Measurements from ENCODE around the gene CLCN4.

- TF ChIP-seq POLR2A (IDR thresholded peaks at IDR 0.05; ENCODE audit: low read length) = no peak
- TF ChIP-seq GATA1 (IDR thresholded peaks at IDR 0.05; ENCODE audit: low read depth, low read length) = no peak
These were observed 38.9 kb upstream of the CLCN4 start for GRCh38 chrX:10117864-10118377.

Data from erythroblast (primary cell).